Activated CD4-positive, CD25-positive, alpha-beta regulatory T cell treated with anti-CD3 and anti-CD28 coated beads, Interleukin-2, amount 50 U/mL, for 24 hours (primary cell): Measurements from ENCODE around the gene UTP25.
"Not testable (repeated sequence)": the region's sequence is repeated elsewhere in the genome, so short reads cannot be mapped to it uniquely, and the experiment has no call there.

ENCODE experiments used
- ATAC-seq, 2 donors: fragments of 150-1000 bp; cut with Tn5 transposase; one replicate each; pipeline ENCODE4 v1.10.0; 2021; ENCODE audit warnings: mild to moderate bottlenecking in 1 of 2, moderate library complexity in 1 of 2

The UTP25 gene, protein sequence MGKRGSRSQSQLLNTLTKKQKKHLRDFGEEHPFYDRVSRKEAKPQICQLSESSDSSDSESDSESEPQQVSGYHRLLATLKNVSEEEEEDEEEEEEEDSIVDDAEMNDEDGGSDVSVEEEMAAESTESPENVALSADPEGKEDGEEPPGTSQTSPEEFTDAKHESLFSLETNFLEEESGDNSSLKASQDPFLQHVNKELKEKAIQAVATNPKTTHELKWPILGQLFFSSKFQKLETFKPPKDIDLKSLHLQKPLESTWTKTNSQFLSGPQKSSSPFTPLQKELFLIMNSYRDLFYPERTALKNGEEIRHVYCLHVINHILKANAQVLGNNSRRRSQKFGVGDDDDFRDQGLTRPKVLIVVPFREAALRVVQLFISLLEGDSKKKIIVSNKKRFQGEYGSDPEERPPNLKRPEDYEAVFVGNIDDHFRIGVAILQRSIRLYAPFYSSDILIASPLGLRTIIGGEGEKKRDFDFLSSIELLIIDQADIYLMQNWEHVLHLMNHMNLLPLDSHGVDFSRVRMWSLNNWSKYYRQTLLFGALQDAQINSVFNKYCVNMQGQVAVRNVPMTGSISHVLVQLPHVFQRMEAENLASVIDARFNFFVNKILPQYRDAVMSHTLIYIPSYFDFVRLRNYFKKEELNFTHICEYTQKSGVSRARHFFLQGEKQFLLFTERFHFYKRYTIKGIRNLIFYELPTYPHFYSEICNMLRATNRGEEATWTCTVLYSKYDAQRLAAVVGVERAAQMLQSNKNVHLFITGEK

DNA sequence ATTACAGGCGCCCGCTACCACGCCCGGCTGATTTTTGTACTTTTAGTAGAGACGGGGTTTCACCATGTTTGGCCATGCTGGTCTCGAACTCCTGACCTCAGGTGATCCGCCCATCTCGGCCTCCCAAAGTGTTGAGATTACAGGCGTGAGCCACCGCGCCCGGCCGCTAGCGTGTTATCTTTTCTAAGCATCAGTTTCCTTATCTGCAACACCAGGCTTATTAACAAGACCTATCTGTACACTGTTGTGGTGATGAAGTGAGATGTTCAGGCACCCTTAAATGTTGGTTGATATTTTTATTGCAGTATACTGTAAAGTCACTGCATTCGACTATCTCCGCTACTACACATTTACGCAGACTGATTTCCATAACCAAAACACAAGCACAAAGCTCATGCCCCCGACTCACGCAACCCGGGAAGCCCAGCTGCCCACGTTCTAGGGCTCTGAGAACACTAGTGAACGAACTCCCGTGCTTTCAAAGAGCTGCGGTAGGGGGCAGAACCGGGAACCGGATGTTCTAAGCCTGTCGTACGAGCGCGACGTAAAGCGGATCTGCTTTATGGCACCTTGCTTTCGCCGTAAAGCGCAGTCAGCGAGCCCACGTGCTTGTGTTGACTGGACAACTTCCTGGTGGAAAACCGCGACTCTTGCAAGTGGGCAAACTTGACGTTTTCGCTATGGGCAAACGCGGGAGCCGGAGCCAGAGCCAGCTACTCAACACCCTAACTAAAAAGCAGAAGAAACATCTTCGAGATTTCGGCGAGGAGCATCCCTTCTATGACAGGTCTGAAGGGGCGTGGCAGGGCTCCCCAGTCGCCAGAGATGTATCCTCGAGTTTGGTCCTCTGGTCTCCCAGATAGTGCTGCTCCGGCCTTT, at the start of gene UTP25:
Gene UTP25 (plus strand): TSS at position 589 of the 879 bp plus-strand sequence. CDS start 92 bp downstream, at position 681.
- ATAC-seq: peak; percentile 89 to 91

DNA sequence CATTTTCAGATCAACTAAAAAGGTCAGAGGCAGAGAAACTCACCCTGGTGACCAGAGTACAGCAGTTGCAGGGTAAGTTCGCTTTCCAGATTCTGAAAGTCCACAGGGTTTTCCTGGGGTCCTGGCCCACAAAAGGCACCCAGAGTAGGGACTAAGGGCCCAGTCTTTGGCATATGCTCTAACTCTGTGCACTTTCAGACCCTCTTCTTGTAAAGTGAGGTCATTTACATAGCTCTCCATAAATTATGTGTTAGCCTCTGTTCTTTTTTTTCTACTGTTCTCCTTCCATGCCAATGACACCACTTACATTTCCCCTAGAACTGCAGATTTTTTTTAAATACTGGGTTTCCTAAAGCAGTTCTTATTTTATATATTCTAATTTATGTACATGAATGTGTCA, 49.7 kb upstream of the UTP25 start:
- ATAC-seq: no peak

DNA sequence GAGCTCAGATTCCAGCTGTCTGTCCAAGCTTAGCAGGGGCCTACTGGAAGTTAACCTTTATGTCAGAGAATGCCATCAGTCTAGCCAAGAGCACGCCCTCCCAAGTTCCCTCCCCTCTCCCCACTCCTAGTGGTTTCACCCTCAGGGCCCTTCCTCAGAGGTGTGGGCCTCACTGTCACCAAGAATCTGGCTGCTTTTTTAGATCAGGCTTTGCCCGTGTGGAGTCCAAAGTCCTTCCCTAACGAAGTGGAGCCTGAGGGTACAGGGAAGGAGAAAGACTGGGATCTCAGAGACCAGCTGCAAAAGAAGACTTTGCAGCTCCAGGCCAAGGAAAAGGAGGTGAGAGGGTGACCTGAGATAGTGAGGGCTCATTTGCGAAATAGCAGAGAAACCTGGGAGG, 47.5 kb upstream of the UTP25 start:
- no peak for ATAC-seq

DNA sequence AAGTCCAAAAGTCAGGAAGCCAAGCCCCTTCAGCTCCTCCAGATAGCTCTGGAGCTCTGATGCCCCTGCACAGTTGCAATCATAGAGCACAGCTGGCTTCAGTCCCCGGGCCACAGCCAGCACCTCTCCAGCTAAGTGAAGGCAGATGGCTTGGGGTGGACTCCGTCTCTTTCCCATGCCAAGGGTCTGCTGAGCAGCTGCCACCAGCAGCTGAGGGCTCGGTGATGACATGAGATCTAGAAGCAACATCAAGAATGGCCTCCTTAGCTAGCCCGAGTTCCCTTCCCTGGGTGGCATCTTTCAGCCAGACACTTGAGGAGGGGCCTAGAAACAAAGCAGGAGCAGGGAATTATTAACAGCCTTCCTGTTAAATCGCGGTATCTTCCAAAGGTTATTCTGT, 44.4 kb upstream of the UTP25 start:
- ATAC-seq: no peak

DNA sequence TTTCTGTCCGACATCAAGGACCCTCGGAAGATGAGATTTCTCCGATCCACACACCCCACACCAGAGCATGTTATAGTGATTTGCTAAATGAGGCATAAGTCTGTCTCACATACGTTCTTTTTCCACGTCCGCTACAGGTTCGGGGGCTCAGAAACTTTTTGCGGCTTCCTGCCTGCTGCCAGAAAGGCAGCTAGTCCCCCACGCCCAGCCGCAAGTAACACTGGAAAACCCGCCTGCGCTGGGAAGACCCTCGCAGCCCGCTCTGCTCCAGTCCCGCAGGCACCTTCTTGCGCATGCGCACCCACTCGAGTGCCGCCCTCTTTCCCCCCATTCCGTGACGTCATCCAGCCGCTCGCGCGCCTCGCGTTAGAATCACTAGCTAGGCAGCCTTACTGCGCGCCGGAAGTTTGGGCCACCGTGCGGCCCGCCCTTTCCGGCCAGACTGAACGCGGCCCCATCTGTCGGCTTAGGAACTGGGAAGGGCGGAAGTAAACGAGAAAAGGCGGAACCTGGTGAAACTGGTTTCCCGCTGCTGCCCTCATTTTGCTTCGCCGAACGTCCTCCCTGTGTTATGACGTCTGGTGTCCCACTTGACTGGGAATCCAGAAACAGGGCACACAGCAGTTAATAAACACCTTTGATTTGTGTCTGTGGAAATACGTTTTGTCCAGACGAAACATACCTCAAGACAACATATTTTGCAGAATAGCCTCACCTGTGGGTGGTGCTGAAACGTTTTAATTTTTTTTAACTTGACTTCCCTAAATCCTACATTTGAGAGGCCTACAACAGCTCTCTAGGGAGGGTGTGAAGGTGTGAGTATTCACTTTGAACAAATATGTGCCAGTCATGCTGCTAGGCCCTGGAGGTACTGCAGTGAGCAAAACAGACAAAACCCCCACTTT, 43.3 kb upstream of the UTP25 start, which contains the start of gene C1orf74:
Gene C1orf74 (minus strand): TSS at position 295 of the 905 bp plus-strand sequence. CDS start 925 bp downstream, outside the sequence.
- peak; percentile 98 to 99 for ATAC-seq

DNA sequence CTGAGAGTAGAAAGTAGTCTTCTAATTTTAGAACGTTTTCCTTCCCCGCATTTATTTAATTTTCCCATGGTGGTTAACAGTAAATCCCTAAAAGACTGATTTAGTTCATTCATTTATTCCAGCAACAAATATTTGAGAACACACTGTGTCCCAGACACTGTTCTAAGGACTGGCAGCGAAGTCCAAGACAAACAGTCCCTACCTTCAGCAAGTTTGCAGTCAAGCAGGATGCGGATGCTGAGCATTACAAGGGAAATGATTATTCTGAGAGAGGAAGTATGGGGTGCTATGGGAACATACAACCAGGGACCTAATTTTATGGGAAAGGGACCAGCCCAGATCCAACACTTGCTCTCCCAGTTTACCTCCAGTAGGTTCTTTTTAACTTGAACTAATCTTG, 42.2 kb upstream of the UTP25 start:
- ATAC-seq: no peak

DNA sequence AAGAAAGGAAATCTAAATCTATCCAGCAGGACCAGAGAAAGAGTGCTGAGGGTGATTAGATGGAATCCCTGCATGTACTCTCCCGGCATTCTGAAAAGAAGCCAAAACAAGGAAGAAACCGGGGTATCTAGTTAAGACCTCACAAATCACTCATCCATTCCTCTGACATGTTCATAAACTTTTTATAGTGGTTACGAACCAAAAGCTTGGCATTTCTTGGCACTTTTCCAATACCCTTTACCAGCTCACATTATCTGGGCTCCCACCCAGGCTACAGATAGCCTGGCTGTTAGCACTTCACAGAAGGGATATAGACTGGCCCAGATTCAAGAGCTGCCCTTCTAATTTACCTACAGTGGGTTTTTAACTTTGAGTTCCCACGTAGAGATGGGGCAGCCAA, 41.6 kb upstream of the UTP25 start:
- ATAC-seq: no peak

DNA sequence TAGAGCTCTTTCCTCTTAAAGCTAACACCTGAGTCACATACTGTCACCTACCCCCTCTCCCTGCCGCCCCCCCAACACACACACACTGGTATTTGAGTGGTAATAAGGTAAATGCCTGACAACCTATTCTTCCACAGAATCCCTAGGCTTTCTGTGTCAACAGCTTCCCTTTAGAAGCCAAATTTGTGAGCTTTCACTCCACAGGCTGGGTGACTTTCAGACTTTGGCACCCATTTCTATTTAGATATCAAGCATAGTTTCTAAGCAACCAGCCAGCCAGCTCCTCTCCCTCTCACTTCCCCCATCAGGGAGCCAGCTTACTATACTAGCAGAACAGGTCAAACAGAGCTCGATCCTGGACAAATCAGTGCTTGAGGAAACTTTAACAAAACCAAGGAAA, 40.2 kb upstream of the UTP25 start:
- no peak for ATAC-seq

DNA sequence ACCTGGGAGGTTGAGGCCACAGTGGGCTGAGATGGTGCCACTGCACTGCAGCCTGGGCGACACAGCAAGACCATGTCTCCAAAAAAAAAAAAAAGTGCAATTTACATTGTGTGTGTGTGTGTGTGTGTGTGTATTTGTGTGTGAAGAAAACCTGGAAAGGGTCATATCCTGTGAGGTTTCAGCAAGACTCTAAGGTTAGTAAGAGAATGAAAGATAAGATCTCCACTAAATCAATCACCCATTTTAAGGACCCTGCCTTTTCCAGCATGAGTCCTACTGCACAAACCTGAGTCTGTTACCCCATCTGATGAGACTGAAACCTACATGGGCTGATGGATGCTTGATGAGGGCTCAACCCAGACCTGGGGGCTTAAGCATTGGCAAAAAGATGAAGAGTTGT, 38.5 kb upstream of the UTP25 start:
- no peak for ATAC-seq

DNA sequence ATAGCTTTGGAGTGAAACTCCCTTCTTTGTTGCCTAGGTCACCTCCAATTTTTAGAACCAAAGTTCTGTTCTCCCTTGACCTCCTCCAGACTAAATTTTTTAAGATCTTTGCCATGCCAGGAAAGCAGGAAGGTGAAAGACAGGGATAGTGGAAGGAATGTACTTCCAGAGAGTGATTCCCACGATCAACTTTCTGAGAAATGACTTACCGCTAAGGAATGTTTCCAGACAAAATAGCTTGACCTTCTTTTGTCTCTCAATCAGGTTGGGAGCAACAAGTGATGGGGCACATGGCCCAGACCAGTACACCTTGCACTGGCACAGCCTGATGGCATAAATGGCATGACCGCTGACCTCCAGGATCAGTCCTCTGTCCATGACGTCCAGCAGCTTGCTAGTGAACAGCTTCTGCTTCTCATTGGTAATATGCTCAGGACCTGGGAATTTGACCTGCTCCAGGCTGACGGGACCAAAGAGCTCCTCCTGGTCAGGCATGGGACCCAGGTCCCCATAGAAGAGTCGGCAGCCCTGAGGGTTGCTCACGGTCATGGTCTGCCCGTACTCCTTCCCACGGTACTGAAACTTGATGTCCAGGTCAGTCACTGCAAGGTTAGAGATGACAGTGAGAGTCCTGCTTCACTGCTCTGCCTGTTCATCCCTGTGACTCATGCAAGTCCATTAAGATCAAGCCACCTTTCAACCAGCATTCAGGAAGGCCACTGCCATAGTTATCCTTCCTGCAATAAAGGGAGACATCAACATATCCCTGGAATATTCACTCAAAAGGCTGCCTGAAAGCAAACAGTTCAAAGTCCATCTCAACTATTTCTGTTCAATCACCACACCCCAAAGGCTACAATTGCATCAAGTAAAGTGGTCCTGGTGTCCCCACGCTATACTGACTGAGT, 37.2 kb upstream of the UTP25 start:
- ATAC-seq: no peak

DNA sequence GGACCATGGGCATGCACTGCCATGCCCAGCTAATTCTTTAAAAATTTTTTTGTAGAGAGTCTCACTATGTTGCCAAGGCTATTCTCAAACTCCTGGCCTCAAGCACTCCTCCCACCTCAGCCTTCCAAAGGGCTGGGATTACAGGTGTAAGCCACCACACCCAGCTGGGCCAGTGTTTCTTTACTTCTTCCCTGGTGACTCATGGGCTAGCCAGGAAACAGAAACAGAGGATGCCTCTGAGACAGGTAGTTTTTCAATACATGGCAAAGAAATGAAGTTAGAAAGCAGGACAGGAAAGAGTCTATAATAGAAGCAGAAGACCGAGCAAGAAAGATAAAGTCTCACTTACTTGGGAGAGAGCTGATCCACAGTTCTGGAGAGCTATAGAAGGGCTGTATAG, 35.9 kb upstream of the UTP25 start:
- ATAC-seq: no peak

DNA sequence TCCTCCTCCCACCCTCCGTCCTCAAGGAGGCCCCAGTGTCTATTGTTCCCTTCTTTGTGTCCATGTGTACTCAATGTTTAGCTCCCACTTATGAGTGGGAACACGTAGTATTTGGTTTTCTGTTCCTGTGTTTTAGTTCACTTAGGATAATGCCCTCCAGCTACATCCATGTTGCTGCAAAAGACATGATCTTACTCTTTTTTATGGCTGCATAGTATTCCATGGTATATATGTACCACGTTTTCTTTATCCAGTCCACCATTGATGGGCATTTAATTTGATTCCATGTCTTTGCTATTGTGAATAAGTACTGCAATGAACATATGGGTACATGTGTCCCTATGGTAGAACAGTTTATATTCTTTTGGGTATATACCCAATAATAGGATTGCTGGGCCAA, 34.1 kb upstream of the UTP25 start:
- ATAC-seq: not testable (repeated sequence)

DNA sequence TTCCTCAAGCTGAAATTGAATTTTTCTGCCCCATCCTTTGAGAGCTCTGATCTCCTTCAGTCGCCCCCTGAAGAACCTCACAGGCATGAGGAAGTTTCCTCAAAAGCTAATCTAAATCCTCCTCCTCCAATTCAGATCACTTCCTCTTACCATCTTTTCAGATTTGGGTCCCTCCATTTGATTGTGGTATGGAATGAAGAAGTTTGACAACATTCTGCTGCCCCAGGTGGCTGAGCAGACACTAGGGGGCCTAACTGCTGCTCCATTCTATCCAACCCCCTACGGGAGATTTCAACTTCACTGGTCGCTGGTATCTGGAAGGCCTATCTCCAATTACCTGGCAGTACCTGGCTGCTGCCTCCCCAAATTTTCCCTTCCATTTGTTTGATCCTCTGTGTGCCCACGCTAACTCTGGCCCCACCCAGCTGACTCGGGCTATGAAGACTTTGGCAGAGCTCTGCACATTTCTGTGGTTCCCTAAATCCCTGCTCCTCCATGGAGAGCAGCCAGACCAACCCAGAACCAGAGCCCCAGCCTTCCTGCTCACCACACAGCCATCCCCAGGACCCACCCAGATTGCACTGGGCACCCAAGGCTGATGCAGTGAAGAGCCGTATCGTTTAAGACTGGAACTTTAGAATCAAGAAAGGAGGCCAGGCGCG, 29.7 kb upstream of the UTP25 start:
- no peak for ATAC-seq

DNA sequence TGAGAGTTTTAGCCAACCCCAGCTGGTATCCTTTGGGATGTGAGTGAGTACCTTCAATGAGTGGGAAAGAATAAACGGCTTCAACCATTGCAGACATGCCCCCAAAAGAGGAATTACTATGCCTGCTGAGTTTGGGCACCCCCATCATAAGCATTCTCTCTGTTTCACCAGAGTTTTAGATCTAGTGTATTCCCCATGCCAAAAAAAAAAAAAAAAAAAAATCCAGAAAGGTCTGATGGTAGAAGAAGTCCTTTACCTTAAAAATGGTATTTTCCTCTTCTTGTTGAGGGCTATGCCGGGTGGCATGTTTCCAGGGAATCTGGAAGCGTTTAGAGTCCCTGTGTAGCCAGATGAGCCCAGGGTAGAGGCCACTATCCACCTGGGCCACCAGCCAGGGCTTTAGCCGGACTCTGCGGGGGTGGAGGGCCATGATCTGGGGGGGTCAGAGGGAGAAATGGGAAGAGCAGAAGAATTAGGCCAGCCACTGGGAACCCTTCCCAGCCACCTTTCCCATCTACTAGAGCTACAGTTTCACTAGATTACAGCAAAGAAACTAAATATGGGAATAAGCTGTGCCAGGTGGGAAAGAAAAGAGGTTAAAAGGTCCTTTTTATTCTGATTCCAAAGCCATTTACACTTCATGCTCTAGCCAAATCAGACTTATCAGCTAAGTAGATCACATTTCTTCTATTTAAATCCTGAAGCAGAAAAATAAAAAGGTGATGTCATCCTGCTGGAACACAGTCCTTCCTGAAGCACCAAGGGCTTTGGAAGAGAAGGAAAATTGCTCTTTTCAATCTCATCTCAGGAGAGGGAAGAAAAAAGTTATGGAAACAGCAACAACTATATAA, 26.6 kb upstream of the UTP25 start:
- no peak for ATAC-seq

DNA sequence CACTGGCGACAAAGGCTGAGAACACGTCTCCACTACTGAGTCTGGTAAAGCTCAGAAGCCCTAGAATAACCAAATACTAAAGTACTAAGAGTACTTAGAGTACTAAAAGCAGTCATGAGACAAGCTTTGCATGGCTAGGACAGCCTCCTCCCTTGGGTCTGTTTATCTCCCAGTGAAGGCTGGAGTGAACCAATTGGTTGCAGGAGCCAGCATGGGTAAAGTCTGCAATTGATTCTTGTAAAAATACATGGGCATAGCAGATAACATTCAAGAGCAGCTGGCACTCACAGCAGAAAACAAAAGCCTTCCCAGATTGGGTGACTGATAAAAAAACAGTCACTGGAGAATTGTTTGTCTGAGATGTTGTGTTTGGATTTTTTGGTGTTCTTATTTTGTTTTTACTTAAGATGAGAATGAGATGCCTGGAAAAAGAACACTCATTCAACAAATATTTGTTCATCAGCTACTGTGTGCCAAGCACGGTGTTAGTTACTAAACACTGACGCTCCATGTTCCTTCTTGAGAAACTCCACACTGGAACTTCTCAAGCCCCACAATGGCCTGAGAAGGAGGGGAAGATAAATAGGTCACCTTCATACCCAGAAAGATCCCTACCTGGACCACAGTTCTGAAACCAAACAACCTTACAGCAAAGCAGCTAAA, 25.5 kb upstream of the UTP25 start:
- no peak for ATAC-seq

DNA sequence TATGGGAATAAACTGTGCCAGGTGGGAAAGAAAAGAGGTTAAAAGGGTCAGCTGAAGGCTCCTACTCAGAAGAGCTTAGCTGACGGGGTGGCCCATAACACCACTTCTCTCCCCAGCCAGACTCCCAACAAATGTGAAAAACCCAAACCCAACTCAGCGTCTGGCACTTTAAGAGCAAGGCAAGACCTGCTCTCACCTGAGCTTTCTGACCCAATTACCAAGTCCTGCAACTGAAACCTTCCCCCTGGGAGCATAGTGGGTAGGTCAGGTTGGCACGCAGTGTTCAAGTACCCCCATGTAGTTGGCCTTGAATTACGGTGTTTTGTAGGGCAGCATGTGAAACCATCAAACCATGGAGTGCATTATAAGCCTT, 25.0 kb upstream of the UTP25 start:
- ATAC-seq: no peak

DNA sequence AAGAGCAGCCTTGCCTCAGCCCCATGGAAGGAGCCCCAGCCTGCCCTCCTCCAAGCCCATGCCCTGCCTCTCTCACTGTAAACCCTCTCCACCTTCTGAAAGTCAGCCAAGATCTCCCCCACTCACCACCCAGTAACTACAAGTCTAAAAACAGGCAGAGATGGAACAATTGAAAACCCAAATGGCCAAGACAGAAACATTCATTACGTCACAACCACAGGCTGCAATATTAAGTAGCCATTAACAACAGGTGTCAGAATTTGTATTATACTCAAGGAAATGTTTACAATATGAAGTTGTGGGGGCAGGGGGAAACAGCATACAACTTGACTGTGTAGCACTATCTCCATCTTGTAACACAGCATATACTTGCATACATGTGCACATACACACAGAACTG, 24.2 kb upstream of the UTP25 start:
- no peak for ATAC-seq

DNA sequence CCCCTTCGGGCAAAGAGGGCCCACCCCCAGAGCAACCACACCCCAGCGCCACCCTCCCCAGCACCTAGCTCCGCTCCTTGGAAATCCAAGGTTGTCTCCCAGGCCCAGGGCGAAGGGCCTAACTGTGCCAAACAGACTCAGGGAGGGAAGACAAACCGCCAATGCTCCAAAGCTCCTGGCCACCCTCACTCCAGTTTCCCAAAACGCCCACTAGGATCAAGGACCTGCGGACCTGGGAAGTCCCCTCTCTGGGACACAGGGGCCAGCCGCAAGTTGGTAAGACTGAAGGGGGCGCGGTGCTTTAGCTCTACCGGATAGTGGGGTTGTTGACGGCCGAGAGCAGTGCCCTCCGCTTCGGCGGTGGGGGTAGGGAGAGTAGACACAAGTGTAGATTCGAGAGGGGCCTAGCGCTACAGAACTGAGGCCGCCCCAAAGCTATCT, 22.4 kb upstream of the UTP25 start:
- no peak for ATAC-seq
